Measurements from ENCODE around the gene ROBO2.

The ROBO2 gene

GRCh38 chr3:77648664-77649063 lies 608.8 kb downstream of the ROBO2 start:
- no peak overlapping the region for H3K4me3 ChIP-seq (ENCODE audit: low read depth, low read length)
- DNase-seq (ENCODE audit: low read depth), result no peak
- no peak for TF ChIP-seq CTCF (IDR thresholded peaks at IDR 0.05; ENCODE audit: control insufficient read depth, extremely low read depth, insufficient read depth)

GRCh38 chr3:77652624-77653023 lies 612.7 kb downstream of the ROBO2 start:
- TF ChIP-seq CTCF (IDR thresholded peaks at IDR 0.05; ENCODE audit: control insufficient read depth, extremely low read depth, insufficient read depth), result no peak
- DNase-seq (ENCODE audit: low read depth), result no peak
- H3K4me3 ChIP-seq (ENCODE audit: low read depth, low read length), result no peak overlapping the region

GRCh38 chr3:77655396-77655795 lies 615.5 kb downstream of the ROBO2 start:
- no peak for TF ChIP-seq CTCF (IDR thresholded peaks at IDR 0.05; ENCODE audit: control insufficient read depth, extremely low read depth, insufficient read depth)
- H3K4me3 ChIP-seq (ENCODE audit: low read depth, low read length), result no peak overlapping the region
- no peak for DNase-seq (ENCODE audit: low read depth)

GRCh38 chr3:77660718-77661117 lies 620.8 kb downstream of the ROBO2 start:
- TF ChIP-seq CTCF (IDR thresholded peaks at IDR 0.05; ENCODE audit: control insufficient read depth, extremely low read depth, insufficient read depth), result no peak
- DNase-seq (ENCODE audit: low read depth), result no peak
- H3K4me3 ChIP-seq (ENCODE audit: low read depth, low read length), result no peak overlapping the region

GRCh38 chr3:77667901-77668300 lies 628.0 kb downstream of the ROBO2 start:
- no peak for DNase-seq (ENCODE audit: low read depth)
- TF ChIP-seq CTCF (IDR thresholded peaks at IDR 0.05; ENCODE audit: control insufficient read depth, extremely low read depth, insufficient read depth), result no peak
- no peak overlapping the region for H3K4me3 ChIP-seq (ENCODE audit: low read depth, low read length)

- no peak overlapping the region for H3K4me3 ChIP-seq (ENCODE audit: low read depth, low read length)
- TF ChIP-seq CTCF (IDR thresholded peaks at IDR 0.05; ENCODE audit: control insufficient read depth, extremely low read depth, insufficient read depth), result no peak
- no peak for DNase-seq (ENCODE audit: low read depth)
Observed at GRCh38 chr3:77668376-77668775, 628.5 kb downstream of the ROBO2 start.

GRCh38 chr3:77672016-77672415 lies 632.1 kb downstream of the ROBO2 start:
- no peak overlapping the region for H3K4me3 ChIP-seq (ENCODE audit: low read depth, low read length)
- no peak for DNase-seq (ENCODE audit: low read depth)
- TF ChIP-seq CTCF (IDR thresholded peaks at IDR 0.05; ENCODE audit: control insufficient read depth, extremely low read depth, insufficient read depth), result no peak
